ENCODE data around the gene MMP21. TPM values are rescaled to one million over a fixed set of nuclear protein-coding genes. Genes with fewer than 3 reads are reported as not detected.

Gene MMP21
- total RNA-seq, 4 donors from 2014 or later, result 0.51 TPM; not detected in 3

DNA sequence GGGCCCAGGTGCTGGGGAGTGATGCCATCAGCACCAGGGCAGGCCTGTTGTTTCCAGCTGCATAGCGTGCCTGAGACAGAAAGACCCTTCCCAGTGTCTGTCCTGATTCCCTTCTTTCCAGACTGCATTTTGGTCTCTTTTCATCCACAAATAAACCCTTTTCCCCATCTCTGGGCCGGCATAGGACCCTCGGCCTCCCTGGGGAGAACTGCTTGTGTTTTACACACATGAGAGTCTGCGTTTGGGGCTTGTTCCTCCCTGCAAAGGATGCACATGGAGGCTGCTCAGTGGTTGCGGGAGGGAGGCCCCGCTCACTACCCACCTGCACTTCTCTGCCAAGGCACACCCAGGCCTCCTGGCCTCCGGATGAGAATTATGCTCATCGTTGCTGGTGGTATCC lies 5.8 kb upstream of the MMP21 start:
- no peak for TF ChIP-seq CTCF (IDR thresholded peaks at IDR 0.05; ENCODE audit: low read depth)

GRCh38 chr10:125779403-125780327 lies 4.0 kb upstream of the MMP21 start:
- TF ChIP-seq CTCF (IDR thresholded peaks at IDR 0.05; ENCODE audit: low read depth), result no peak

DNA sequence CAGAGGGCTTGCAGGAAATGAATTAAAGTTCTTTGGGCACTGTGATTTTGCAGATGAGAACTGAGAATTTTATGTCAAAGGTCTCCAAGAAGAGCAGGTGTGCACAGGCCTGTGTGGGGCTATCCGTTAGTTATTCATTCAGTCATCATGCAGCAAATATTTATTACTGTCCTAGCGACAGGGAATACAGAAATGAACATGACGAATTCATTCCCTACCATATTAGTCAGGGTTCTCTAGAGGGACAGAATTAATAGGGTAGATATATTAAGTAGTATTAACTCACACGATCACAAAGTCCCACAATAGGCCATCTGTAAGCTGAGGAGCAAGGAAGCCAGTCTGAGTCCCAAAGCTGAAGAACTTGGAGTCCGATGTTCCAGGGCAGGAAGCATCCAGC lies 2.9 kb upstream of the MMP21 start:
- no peak for TF ChIP-seq CTCF (IDR thresholded peaks at IDR 0.05; ENCODE audit: low read depth)

GRCh38 chr10:125777806-125778205 lies 2.2 kb upstream of the MMP21 start:
- TF ChIP-seq CTCF (IDR thresholded peaks at IDR 0.05; ENCODE audit: low read depth), result no peak

GRCh38 chr10:125774581-125775191 lies 935 bp downstream of the MMP21 start:
- TF ChIP-seq CTCF (IDR thresholded peaks at IDR 0.05; ENCODE audit: low read depth), result no peak

GRCh38 chr10:125773687-125774543 lies 1.7 kb downstream of the MMP21 start:
- TF ChIP-seq CTCF (IDR thresholded peaks at IDR 0.05; ENCODE audit: low read depth), result no peak

GRCh38 chr10:125772864-125773180 lies 2.8 kb downstream of the MMP21 start:
- no peak for TF ChIP-seq CTCF (IDR thresholded peaks at IDR 0.05; ENCODE audit: low read depth)
